Fibroblast of upper back skin (primary cell): ENCODE results near the gene DDIAS.
A peak's percentile ranks its signal among the peaks of the same experiment; 100 is the strongest.

Source experiments
- DNase-seq: peaks from one replicate; pipeline ENCODE4 v3.0.0-alpha.2; 2013

The DDIAS gene

GRCh38 chr11:82974851-82975250 lies 73.3 kb downstream of the DDIAS start:
- no peak for DNase-seq

DNA sequence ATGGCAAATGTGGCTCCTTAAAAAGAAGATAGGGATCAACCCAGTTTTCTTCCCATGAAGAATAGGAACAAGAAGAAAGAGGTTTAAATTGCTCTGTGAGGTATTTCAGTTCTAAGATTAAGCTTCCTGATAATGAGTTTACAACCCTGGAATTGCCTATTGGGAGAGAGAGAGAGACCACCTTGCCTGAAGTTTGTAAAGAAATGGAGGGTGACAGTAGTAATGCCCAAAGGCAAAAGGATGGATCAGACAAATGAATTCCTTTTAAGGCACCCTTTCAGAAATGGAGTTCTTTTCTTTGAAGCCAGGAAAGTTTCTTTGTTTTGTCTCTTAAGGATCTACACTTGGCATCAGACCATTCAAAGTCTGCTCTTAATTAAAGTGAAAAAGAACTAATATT lies 74.3 kb downstream of the DDIAS start:
- no peak for DNase-seq

GRCh38 chr11:82976786-82977185 lies 75.2 kb downstream of the DDIAS start:
- no peak for DNase-seq

DNA sequence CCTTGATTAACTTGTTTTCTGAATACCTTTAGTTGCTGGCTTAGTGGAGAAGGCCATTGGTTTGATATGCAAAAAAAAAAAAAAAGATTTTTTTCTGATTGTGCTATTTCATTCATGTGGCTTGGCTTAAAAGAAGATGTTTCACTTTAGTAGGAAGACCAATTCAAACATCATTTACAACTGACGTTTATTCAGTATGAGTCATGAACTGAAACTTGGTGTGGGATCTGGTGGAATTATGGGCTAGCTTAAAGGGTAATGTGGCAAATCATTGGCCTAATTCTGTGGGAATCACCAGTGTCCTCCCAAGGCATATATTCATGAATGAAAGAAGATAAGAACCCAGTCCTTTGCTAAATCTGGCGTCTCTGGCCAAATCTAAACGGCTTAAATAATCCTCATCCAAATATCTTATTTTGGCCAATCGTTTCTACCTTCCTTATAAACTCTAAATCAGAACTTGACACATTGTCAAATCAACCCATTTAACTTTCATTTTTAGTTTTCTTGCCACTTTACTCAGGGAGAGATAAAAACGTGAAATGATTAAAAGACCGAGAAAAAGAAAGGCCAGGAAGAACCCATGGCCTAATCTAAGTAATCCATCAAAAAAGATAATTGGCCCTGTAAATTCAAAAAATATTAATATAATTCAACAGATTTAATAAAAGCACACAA lies 77.0 kb downstream of the DDIAS start:
- peak; percentile 83 for DNase-seq

DNA sequence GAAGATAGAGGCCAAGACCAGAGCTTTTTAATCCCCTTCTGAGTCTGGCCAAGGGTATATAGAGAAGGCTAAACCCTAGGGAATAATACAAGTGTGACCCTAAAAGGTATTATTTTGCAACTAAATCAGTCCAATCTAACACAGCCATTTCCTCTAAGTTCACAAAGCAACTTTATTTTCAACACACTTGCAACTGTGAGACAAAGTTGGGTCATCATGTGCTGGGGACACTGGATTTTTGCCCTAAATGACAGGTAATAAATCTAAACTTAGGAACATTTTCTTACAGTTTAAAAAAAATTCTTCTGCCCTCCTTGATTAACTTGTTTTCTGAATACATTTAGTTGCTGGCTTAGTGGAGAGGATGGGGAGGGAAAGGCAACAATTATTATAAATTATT lies 78.3 kb downstream of the DDIAS start:
- DNase-seq: no peak

GRCh38 chr11:82980292-82980691 lies 78.8 kb downstream of the DDIAS start:
- DNase-seq: peak; percentile 85

GRCh38 chr11:82980947-82981346 lies 79.4 kb downstream of the DDIAS start:
- DNase-seq: no peak

- no peak for DNase-seq
Observed at GRCh38 chr11:82981852-82982251, 80.3 kb downstream of the DDIAS start.
